Brain microvascular endothelial cell (primary cell): Measurements from ENCODE around the gene MACROD2.

Experiments used
- DNase-seq: peaks from one replicate; pipeline ENCODE4 v3.0.0-alpha.2; 2020
- H3K27ac ChIP-seq: fragments of 250-450 bp; sonication (Bioruptor Pico); 2 replicates; pipeline ENCODE4 v1.5.1; 2020; ENCODE audit warnings: mild to moderate bottlenecking, moderate library complexity
- H3K27me3 ChIP-seq: fragments of 250-450 bp; sonication (Bioruptor Pico); replicated peaks from 2 replicates; pipeline ENCODE4 v1.5.1; 2020; ENCODE audit warnings: mild to moderate bottlenecking
- H3K36me3 ChIP-seq: fragments of 250-450 bp; sonication (Bioruptor Pico); replicated peaks from 2 replicates; pipeline ENCODE4 v1.5.1; 2020; ENCODE audit warnings: mild to moderate bottlenecking
- H3K4me3 ChIP-seq: 2 replicates; pipeline ENCODE4 v1.5.1; 2011; ENCODE audit warnings: low read depth, mild to moderate bottlenecking, control low read depth, low read length, moderate library complexity
- in situ Hi-C: cut with HindIII; loops from 2 replicates; pipeline ENCODE4 v1.10.0; 2017; ENCODE audit warnings: low sequenced_read_pairs, low pct_ligation_motif_present
- TF ChIP-seq, protein P1 (sequence below): IDR thresholded peaks from 2 replicates; pipeline ENCODE4 v1.5.1; 2011; ENCODE audit warnings: low read depth, mild to moderate bottlenecking, moderate library complexity, low read length, control low read depth, inconsistent platforms; ENCODE audit errors: missing control alignments

The MACROD2 gene

DNA sequence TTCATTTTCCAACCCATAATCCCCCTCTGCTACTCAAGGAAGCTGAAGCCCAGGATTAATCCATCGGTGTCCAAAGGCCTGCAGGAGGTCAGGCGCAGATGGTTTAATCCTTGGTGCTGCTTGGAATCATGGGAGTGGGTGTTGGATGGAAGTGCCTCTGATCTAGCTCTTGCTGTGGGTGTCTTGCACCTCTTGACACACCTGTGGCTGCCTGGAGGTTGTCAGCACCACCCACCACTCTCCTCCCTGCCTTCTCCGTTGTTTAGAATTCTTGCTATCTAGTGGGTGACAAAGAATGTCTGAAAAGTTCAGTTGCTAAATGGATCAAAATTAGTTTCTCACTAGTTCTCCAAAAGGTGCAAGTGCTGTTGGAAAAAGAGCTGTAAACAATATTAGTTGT lies 1416.5 kb downstream of the MACROD2 start:
- TF ChIP-seq, protein P1, sequence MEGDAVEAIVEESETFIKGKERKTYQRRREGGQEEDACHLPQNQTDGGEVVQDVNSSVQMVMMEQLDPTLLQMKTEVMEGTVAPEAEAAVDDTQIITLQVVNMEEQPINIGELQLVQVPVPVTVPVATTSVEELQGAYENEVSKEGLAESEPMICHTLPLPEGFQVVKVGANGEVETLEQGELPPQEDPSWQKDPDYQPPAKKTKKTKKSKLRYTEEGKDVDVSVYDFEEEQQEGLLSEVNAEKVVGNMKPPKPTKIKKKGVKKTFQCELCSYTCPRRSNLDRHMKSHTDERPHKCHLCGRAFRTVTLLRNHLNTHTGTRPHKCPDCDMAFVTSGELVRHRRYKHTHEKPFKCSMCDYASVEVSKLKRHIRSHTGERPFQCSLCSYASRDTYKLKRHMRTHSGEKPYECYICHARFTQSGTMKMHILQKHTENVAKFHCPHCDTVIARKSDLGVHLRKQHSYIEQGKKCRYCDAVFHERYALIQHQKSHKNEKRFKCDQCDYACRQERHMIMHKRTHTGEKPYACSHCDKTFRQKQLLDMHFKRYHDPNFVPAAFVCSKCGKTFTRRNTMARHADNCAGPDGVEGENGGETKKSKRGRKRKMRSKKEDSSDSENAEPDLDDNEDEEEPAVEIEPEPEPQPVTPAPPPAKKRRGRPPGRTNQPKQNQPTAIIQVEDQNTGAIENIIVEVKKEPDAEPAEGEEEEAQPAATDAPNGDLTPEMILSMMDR: no peak
- Histone ChIP-seq H3K27ac (no peak overlapping the region), H3K4me3 (no peak overlapping the region), H3K36me3 (no peaks in the 10 kb centered on the region), H3K27me3 (no peaks in the 10 kb centered on the region)
- in situ Hi-C loops: no loop called here
- no peak for DNase-seq

DNA sequence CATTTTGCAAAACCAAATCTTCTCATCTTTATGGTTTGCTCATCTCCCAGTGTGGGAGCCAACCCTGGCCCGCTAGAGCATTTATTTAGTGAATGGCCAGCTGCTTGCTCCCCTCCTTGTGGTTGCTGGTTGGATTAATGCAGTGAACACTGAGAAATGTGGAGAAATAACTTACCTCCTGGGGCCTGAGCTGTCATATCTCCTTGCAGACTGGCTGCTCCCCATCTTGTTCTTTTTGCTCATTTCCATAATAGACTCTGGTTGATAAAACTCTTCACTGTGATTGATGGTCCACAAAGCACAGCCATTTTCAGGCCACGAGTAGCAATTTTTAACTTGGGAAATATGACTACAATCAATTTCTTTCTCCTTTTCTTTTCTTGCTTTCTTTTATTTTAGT lies 1420.6 kb downstream of the MACROD2 start:
- DNase-seq: no peak
- Histone ChIP-seq H3K27me3 (no peaks in the 10 kb centered on the region), H3K36me3 (no peaks in the 10 kb centered on the region), H3K27ac (no peak overlapping the region), H3K4me3 (no peak overlapping the region)
- in situ Hi-C loops: no loop called here
- TF ChIP-seq, protein P1: no peak

DNA sequence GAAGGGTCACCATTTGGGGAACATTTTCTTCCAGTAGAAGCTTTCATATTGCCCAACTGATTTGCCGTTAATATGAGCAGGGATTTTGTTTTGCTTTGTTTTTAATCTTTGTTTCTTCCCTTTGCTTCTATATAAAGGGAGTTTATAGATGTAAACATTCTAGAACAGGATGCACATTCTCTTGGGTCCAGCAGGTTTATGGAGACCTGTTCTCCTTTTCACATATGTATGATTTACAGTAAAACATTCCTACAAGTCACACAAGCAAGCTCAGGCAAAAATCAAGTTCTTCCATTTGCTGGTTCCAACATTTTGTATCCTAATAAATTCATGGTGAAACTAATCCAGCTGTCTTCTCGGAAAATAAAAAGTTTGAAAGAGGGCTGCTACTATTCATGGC lies 1424.5 kb downstream of the MACROD2 start:
- Histone ChIP-seq H3K27me3 (no peaks in the 10 kb centered on the region), H3K36me3 (no peaks in the 10 kb centered on the region), H3K27ac (no peak overlapping the region), H3K4me3 (no peak overlapping the region)
- DNase-seq: no peak
- in situ Hi-C loops: no loop called here
- TF ChIP-seq, protein P1: no peak

DNA sequence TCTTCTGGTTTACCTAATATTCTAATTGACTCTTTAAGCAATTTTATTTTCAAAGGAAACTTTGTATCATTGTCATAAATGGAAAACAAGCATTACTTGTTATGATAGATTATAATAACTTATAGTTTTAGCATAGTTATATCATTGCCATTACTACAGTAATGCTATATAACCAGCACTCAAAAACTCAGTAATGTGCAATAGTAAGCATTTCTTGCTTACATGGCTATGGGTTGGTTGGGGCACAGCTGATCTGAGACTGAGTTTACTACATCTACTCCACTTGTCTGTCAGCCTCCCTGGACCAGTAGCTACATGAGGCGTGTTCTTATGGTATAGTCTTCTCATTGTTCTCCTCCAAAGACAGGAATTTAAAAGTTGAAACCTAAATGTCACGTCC lies 1427.7 kb downstream of the MACROD2 start:
- H3K27me3 ChIP-seq: no peaks in the 10 kb centered on the region
- no peak overlapping the region for H3K4me3 ChIP-seq
- H3K27ac ChIP-seq: no peak overlapping the region
- H3K36me3 ChIP-seq: no peaks in the 10 kb centered on the region
- TF ChIP-seq, protein P1: no peak
- no peak for DNase-seq
- in situ Hi-C loops: no loop called here

DNA sequence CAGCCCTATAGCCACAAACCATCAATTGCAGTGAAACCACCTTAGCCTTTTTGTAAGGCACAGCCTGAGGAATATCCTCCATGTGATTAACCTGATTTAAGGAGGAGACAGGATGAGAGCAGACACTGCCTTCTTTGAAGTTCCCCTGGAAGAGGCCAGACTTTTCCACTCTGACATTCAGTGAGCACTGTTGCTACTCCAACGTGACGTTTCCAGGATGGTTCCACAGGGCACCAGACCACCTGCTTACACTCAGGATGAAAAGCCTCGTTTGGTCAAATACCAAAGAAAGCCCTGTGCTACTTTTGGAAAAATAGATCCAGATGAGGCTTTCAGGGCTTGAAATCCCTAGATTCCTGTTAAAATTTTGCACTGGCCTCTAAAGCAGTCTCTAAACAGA lies 1444.2 kb downstream of the MACROD2 start:
- TF ChIP-seq, protein P1: no peak
- in situ Hi-C loops: no loop called here
- Histone ChIP-seq H3K4me3 (no peak overlapping the region), H3K27ac (no peak overlapping the region), H3K36me3 (no peaks in the 10 kb centered on the region), H3K27me3 (no peaks in the 10 kb centered on the region)
- no peak for DNase-seq

DNA sequence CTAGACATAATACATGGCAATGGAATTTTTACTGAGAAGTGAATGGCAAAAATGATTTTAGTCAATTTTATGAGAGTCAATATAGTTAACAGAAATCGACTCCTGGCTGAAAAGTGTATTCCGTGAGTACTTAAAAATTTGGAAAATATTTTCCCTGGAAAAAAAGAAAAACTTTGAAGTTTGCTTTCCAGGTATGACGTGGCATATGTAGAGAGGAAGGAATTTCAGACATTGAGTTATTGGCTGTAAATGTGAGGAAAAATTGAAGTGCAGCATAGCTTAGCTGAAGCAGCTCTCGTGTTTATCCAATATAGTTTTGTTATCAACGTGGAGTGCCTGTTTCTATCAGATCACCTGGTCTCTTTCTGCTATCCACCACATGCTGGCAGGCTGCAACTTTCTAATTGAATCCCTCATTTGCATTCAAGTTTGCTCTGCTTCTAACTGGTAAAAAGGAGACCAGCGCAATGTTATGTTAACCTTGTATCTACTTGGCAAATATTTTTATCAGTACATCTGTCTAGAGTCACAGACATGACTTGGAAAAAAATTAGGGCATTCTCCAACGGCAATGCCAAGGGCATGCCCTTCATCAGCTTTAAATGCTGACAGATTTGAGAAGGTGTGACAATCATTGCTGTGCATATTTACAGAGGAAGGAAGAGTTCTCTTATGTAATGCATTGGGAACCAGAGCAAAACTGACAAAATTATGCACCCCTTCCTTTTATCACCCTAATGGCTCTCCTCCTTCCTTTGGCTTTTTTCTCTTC lies 1444.9 kb downstream of the MACROD2 start:
- H3K27me3 ChIP-seq: no peaks in the 10 kb centered on the region
- in situ Hi-C loops: no loop called here
- no peak overlapping the region for H3K27ac ChIP-seq
- no peaks in the 10 kb centered on the region for H3K36me3 ChIP-seq
- DNase-seq: no peak
- no peak overlapping the region for H3K4me3 ChIP-seq
- TF ChIP-seq, protein P1: no peak
